LNCAP (cell line): ENCODE results near the gene FGR.
A peak's percentile ranks its signal among the peaks of the same experiment; 100 is the strongest.

Experiments
- CTCF ChIP-seq: fragments of 450-650 bp; IDR thresholded peaks from 2 replicates; pipeline ENCODE4 v1.5.1; 2017; ENCODE audit warnings: mild to moderate bottlenecking

The FGR gene

GRCh38 chr1:27609618-27610240 lies 25.3 kb downstream of the FGR start:
- TF ChIP-seq CTCF = no peak

- TF ChIP-seq CTCF = no peak
Measured at GRCh38 chr1:27609210-27609555, 25.8 kb downstream of the FGR start.

- no peak for TF ChIP-seq CTCF
Measured at GRCh38 chr1:27607239-27607804, 27.7 kb downstream of the FGR start.

- TF ChIP-seq CTCF = no peak; the same call in 1 of the 2 replicates
Measured at GRCh38 chr1:27606708-27607238, 28.2 kb downstream of the FGR start.

GRCh38 chr1:27605796-27606707 lies 28.9 kb downstream of the FGR start:
- peak; percentile 79 for TF ChIP-seq CTCF

- no peak for TF ChIP-seq CTCF
Measured at GRCh38 chr1:27605300-27605766, 29.7 kb downstream of the FGR start.

GRCh38 chr1:27604579-27605299 lies 30.2 kb downstream of the FGR start:
- no peak for TF ChIP-seq CTCF
